Measurements from ENCODE around the gene PLEKHH2. TPM values are rescaled to one million over a fixed set of nuclear protein-coding genes. Genes with fewer than 3 reads are reported as not detected.

The PLEKHH2 gene
- total and polyA plus RNA-seq, 3 donors from 2014 or later: 7.4 to 80.2 (median 45.3) TPM

DNA sequence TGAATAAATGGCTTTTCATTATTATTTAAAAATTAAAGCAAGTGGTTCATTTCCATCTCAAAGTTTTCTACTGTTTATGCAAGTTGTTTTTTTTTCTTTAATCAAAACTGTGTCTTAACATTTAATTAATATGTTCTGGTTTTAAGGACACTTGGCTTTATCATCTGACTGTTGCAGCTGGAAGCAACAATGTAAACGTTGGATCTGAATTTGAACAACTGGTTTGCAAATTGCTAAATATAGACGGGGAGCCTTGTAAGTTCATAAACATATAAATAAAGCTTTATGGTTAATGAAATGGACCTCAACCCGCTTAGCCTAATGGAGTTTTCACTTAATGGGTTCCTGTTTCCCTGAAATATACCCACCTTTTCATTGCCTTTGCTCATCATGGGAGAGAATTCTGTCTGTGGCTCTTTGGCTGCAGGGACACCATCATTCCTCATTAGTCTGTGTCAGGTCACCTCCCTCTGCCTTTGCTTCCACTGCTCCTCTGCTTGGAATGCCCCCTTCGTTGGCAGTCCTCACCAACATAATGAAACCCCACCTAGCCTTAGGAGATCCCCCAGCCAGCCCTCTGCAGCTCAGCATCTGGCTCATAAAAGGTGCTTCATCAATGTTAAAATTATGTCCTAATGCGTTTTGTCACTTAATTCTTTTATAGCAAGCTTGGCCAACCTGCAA, 92.6 kb downstream of the PLEKHH2 start:
- no peak overlapping the region for H3K4me3 ChIP-seq
- no peaks in the 10 kb centered on the region for H3K36me3 ChIP-seq (ENCODE audit: low read depth, missing control alignments)
- H3K27me3 ChIP-seq: no peaks in the 10 kb centered on the region
- no peak for DNase-seq
- TF ChIP-seq POLR2A (IDR thresholded peaks at IDR 0.05): no peak
- TF ChIP-seq, protein P1, sequence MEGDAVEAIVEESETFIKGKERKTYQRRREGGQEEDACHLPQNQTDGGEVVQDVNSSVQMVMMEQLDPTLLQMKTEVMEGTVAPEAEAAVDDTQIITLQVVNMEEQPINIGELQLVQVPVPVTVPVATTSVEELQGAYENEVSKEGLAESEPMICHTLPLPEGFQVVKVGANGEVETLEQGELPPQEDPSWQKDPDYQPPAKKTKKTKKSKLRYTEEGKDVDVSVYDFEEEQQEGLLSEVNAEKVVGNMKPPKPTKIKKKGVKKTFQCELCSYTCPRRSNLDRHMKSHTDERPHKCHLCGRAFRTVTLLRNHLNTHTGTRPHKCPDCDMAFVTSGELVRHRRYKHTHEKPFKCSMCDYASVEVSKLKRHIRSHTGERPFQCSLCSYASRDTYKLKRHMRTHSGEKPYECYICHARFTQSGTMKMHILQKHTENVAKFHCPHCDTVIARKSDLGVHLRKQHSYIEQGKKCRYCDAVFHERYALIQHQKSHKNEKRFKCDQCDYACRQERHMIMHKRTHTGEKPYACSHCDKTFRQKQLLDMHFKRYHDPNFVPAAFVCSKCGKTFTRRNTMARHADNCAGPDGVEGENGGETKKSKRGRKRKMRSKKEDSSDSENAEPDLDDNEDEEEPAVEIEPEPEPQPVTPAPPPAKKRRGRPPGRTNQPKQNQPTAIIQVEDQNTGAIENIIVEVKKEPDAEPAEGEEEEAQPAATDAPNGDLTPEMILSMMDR (IDR thresholded peaks at IDR 0.05): no peak
- H3K9me3 ChIP-seq: no peaks in the 10 kb centered on the region
- 53 to 62% methylated on average over 5 of the region's 5 CpGs for WGBS, 2 donors
- intact Hi-C loops (cut with DNase I; ENCODE audit: low total_unique reads): no loop called here
- H3K27ac ChIP-seq: no peak overlapping the region
- peaks cover 10% of the 10 kb centered on the region for H3K4me1 ChIP-seq

DNA sequence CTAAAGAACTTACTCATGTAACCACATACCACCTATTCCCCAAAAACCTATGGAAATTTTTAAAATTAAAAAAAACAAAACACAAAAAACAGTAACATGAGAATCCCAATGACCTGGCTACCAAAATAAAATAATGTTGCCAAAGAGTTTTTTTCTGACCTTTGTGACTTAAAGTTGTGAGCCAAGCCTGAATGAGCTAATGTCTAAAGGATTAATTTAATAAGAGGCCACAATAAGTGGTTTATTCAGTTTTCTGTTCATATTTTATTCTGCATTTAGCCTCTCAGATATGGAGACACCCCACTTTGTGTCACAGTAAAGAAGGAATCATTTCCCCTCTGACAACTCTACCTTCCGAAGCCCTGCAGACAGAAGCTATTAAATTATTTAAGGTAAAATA, 94.2 kb downstream of the PLEKHH2 start:
- H3K4me3 ChIP-seq: no peak overlapping the region
- no peaks in the 10 kb centered on the region for H3K27me3 ChIP-seq
- TF ChIP-seq, protein P1 (IDR thresholded peaks at IDR 0.05): no peak
- TF ChIP-seq POLR2A (IDR thresholded peaks at IDR 0.05): no peak
- no peaks in the 10 kb centered on the region for H3K36me3 ChIP-seq (ENCODE audit: low read depth, missing control alignments)
- intact Hi-C loops (cut with DNase I; ENCODE audit: low total_unique reads): no loop called here
- DNase-seq: no peak
- no peak overlapping the region for H3K27ac ChIP-seq
- H3K9me3 ChIP-seq: no peaks in the 10 kb centered on the region
- no peaks in the 10 kb centered on the region for H3K4me1 ChIP-seq
- 89 to 100% methylated on average over 1 of the region's 1 CpG for WGBS, 2 donors

DNA sequence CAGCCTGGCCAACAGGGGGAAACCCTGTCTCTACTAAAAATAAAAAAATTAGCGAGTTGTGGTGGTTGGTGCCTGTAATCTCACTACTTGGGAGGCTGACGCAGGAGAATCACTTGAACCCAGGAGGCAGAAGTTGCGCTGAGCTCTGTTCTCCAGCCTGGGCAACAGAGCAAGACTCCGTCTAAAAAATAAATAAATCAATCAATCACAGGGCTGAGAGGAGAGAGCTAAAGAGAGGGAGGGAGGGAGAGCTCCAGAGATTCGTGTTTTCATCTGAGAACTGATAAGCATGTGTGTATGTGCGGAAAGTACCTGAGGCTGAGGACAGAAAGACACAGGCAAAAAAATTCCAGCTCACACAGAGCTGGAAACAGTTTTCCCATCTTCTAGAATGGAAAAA, 99.6 kb downstream of the PLEKHH2 start:
- WGBS, 2 donors: 88 to 90% methylated on average over 6 of the region's 6 CpGs
- no peak for DNase-seq
- no peaks in the 10 kb centered on the region for H3K9me3 ChIP-seq
- intact Hi-C loops (cut with DNase I; ENCODE audit: low total_unique reads): no loop called here
- TF ChIP-seq, protein P1 (IDR thresholded peaks at IDR 0.05): no peak
- TF ChIP-seq POLR2A (IDR thresholded peaks at IDR 0.05): no peak
- H3K4me3 ChIP-seq: no peak overlapping the region
- H3K27me3 ChIP-seq: no peaks in the 10 kb centered on the region
- no peaks in the 10 kb centered on the region for H3K36me3 ChIP-seq (ENCODE audit: low read depth, missing control alignments)
- no peak overlapping the region for H3K27ac ChIP-seq
- H3K4me1 ChIP-seq: no peaks in the 10 kb centered on the region

DNA sequence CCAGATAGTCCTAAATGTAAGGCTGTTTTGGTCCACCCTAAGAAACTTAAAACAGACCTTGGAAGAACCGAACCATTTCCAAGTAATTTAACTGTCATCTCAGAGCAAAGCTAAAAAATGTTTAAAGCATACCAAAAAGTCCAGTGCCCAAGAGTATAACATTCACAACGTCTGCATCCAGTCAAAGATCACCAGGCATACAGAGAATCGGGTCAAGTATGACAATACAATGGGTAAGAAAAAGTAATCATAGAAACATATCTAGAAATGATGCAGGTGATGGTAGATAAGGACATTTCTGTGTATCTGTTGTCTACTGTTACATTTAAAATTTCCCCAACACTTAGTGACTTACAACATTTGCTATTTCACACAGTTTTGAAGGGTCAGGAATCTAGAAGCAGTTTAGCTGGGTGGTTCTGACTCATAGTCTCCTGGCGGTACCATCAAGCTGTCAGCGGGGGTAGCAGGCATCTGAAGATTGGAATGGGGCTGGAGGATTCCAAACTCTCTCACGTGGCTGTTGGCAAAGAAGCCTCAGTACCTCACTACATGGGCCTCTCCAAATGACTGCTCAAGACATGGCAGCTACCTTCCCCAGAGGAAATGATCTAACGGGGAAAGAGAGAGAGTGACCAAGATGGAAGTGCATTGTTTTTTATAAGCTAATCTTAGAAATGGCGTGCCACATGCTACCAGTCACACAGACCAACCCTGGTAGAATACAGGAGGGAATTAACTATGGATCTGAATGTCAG, 100.2 kb downstream of the PLEKHH2 start:
- TF ChIP-seq, protein P1 (IDR thresholded peaks at IDR 0.05): no peak
- no peak for TF ChIP-seq POLR2A (IDR thresholded peaks at IDR 0.05)
- 87 to 90% methylated on average over 8 of the region's 8 CpGs for WGBS, 2 donors
- Histone ChIP-seq H3K27ac (no peak overlapping the region), H3K4me1 (no peaks in the 10 kb centered on the region), H3K4me3 (no peak overlapping the region), H3K27me3 (no peaks in the 10 kb centered on the region), H3K9me3 (no peaks in the 10 kb centered on the region), H3K36me3 (ENCODE audit: low read depth, missing control alignments) (no peaks in the 10 kb centered on the region)
- no peak for DNase-seq
- intact Hi-C loops (cut with DNase I; ENCODE audit: low total_unique reads): no loop called here
